ENCODE data around the gene SLC6A19.

Gene SLC6A19

GRCh38 chr5:1259806-1260480, 58.5 kb downstream of the SLC6A19 start:
- no peaks in the 10 kb centered on the region for H3K9me3 ChIP-seq (ENCODE audit: severe bottlenecking)
- no peak for TF ChIP-seq CTCF (IDR thresholded peaks at IDR 0.05; ENCODE audit: poor library complexity, severe bottlenecking)
- ATAC-seq (ENCODE audit: low read depth) (no peak), DNase-seq (ENCODE audit: low spot score) (no peak)
- no peak overlapping the region for H3K27ac ChIP-seq (ENCODE audit: poor library complexity, severe bottlenecking)
- H3K4me3 ChIP-seq (ENCODE audit: severe bottlenecking) = no peak overlapping the region
- no peaks in the 10 kb centered on the region for H3K27me3 ChIP-seq (ENCODE audit: insufficient read depth, poor library complexity, severe bottlenecking)
- H3K4me1 ChIP-seq (ENCODE audit: insufficient read depth, poor library complexity, severe bottlenecking) = no peaks in the 10 kb centered on the region
- no peaks in the 10 kb centered on the region for H3K36me3 ChIP-seq (ENCODE audit: low read depth)

DNA sequence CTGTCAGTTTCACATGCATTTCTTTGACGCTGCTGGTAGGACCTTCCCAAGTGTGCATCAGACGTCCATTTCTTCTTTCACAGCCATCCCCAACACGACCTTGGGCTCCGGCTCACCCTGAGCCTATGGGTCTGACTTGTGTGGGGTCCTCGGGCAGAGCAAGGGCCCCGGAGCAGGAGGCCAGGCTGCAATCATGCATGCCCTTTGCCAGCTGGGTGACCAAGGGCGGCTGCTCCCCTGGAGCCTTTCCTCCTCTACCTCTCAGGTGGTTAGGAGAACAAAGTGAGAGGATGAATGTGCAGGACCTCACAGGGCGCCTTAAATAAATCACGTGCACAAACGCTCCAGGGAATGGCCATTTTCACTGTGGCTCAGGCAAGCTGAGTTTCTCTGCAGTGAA, 60.2 kb downstream of the SLC6A19 start:
- Histone ChIP-seq H3K36me3 (ENCODE audit: low read depth) (no peaks in the 10 kb centered on the region), H3K27me3 (ENCODE audit: insufficient read depth, poor library complexity, severe bottlenecking) (no peaks in the 10 kb centered on the region), H3K4me3 (ENCODE audit: severe bottlenecking) (no peak overlapping the region), H3K9me3 (ENCODE audit: severe bottlenecking) (no peaks in the 10 kb centered on the region), H3K27ac (ENCODE audit: poor library complexity, severe bottlenecking) (no peak overlapping the region), H3K4me1 (ENCODE audit: insufficient read depth, poor library complexity, severe bottlenecking) (no peaks in the 10 kb centered on the region)
- no peak for DNase-seq (ENCODE audit: low spot score)
- TF ChIP-seq CTCF (IDR thresholded peaks at IDR 0.05; ENCODE audit: poor library complexity, severe bottlenecking) = no peak
- no peak for ATAC-seq (ENCODE audit: low read depth)

DNA sequence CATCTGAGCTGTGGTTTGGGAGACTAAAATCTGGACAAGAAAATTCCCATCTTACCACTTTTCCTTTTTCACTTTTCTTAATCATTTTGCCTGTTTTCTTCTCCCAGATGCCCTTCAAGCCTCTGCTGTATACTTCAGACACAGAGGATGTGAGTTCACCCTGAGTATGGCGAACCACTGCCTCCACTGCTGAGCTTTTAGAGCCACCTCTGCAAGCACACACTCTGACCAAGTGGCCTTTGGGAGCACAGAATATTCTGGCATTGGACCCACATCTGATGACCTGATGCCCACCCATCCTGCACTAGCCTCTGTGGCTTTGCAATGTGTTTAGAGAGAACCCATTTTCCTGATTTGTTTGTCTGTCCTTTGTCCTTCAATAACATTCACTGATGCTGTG, 61.0 kb downstream of the SLC6A19 start:
- TF ChIP-seq CTCF (IDR thresholded peaks at IDR 0.05; ENCODE audit: poor library complexity, severe bottlenecking) = no peak
- no peak for DNase-seq (ENCODE audit: low spot score)
- no peaks in the 10 kb centered on the region for H3K4me1 ChIP-seq (ENCODE audit: insufficient read depth, poor library complexity, severe bottlenecking)
- H3K36me3 ChIP-seq (ENCODE audit: low read depth) = no peaks in the 10 kb centered on the region
- H3K27me3 ChIP-seq (ENCODE audit: insufficient read depth, poor library complexity, severe bottlenecking) = no peaks in the 10 kb centered on the region
- H3K9me3 ChIP-seq (ENCODE audit: severe bottlenecking) = no peaks in the 10 kb centered on the region
- H3K4me3 ChIP-seq (ENCODE audit: severe bottlenecking) = no peak overlapping the region
- H3K27ac ChIP-seq (ENCODE audit: poor library complexity, severe bottlenecking) = no peak overlapping the region
- no peak for ATAC-seq (ENCODE audit: low read depth)

DNA sequence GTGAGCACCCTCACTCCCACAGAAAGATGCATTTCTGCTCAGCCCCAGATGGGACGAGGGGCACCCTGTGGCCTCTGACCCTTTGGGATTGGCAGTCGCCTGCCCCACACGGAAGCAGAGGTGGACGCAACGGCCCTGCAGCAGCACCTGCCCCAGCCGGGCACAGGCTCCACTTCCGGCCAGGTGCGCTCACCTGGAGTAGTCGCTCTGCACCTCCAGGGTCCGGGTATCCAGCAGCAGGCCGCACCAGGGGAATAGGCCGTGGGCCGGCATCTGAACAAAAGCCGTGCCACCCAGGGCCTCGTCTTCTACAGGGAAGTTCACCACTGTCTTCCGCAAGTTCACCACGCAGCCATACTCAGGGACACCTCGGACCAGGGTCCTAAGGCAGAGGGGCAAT, 62.8 kb downstream of the SLC6A19 start:
- Histone ChIP-seq H3K36me3 (ENCODE audit: low read depth) (no peaks in the 10 kb centered on the region), H3K4me1 (ENCODE audit: insufficient read depth, poor library complexity, severe bottlenecking) (no peaks in the 10 kb centered on the region), H3K9me3 (ENCODE audit: severe bottlenecking) (no peaks in the 10 kb centered on the region), H3K27ac (ENCODE audit: poor library complexity, severe bottlenecking) (no peak overlapping the region), H3K27me3 (ENCODE audit: insufficient read depth, poor library complexity, severe bottlenecking) (no peaks in the 10 kb centered on the region), H3K4me3 (ENCODE audit: severe bottlenecking) (no peak overlapping the region)
- ATAC-seq (ENCODE audit: low read depth) = no peak
- DNase-seq (ENCODE audit: low spot score) = no peak
- no peak for TF ChIP-seq CTCF (IDR thresholded peaks at IDR 0.05; ENCODE audit: poor library complexity, severe bottlenecking)

- no peak for TF ChIP-seq CTCF (IDR thresholded peaks at IDR 0.05; ENCODE audit: poor library complexity, severe bottlenecking)
- Histone ChIP-seq H3K9me3 (ENCODE audit: severe bottlenecking) (no peaks in the 10 kb centered on the region), H3K4me1 (ENCODE audit: insufficient read depth, poor library complexity, severe bottlenecking) (no peaks in the 10 kb centered on the region), H3K4me3 (ENCODE audit: severe bottlenecking) (no peak overlapping the region), H3K36me3 (ENCODE audit: low read depth) (no peaks in the 10 kb centered on the region), H3K27ac (ENCODE audit: poor library complexity, severe bottlenecking) (no peak overlapping the region), H3K27me3 (ENCODE audit: insufficient read depth, poor library complexity, severe bottlenecking) (no peaks in the 10 kb centered on the region)
- DNase-seq (ENCODE audit: low spot score) (no peak), ATAC-seq (ENCODE audit: low read depth) (no peak)
These were observed 63.6 kb downstream of the SLC6A19 start for GRCh38 chr5:1265026-1265425.

Data from RWPE2 (cell line).